Cardiac atrium fibroblast (primary cell): Measurements from ENCODE around the gene PCDHGA10. TPM values are rescaled to one million over a fixed set of nuclear protein-coding genes. Genes with fewer than 3 reads are reported as not detected.

Source experiments
- total RNA-seq: library from RNA; depleted of rRNA; stranded (reverse); fragments of >200 nt; gene quantifications from 2 replicates; pipeline ENCODE4 v1.2.3, GENCODE V29; 2015

Gene PCDHGA10
- 3.4 and 5.0 TPM in 2 replicates for total RNA-seq

GRCh38 chr5:141412854-141413539, at the start of gene PCDHGA10:
TSS of gene PCDHGA10 (plus strand) at chr5:141412987. CDS start at chr5:141413176, 189 bp downstream.

GRCh38 chr5:141363952-141364660, 48.7 kb upstream of the PCDHGA10 start, which contains the start of gene PCDHGA5:
TSS of gene PCDHGA5 (plus strand) at chr5:141364162. CDS start at chr5:141364331, 169 bp downstream.

GRCh38 chr5:141369994-141370848, 42.6 kb upstream of the PCDHGA10 start, which contains the start of gene PCDHGB3:
TSS of gene PCDHGB3 (plus strand) at chr5:141370242. CDS start at chr5:141370395, 153 bp downstream.

GRCh38 chr5:141373673-141374317, 39.0 kb upstream of the PCDHGA10 start, which contains the start of gene PCDHGA6:
TSS of gene PCDHGA6 (plus strand) at chr5:141373891. CDS start at chr5:141374084, 193 bp downstream.

GRCh38 chr5:141382469-141383294, 30.1 kb upstream of the PCDHGA10 start, which contains the start of gene PCDHGA7:
TSS of gene PCDHGA7 (plus strand) at chr5:141382742. CDS start at chr5:141382900, 158 bp downstream.

GRCh38 chr5:141387557-141388311, 25.1 kb upstream of the PCDHGA10 start, which contains the start of gene PCDHGB4:
TSS of gene PCDHGB4 (plus strand) at chr5:141387698. CDS start at chr5:141387885, 187 bp downstream.

GRCh38 chr5:141392429-141393198, 20.2 kb upstream of the PCDHGA10 start, which contains the start of gene PCDHGA8:
TSS of gene PCDHGA8 (plus strand) at chr5:141392633. CDS start at chr5:141392814, 181 bp downstream.

GRCh38 chr5:141397756-141398551, 14.8 kb upstream of the PCDHGA10 start, which contains the start of gene PCDHGB5:
TSS of gene PCDHGB5 (plus strand) at chr5:141397947. CDS start at chr5:141398128, 181 bp downstream.

GRCh38 chr5:141402553-141403243, 10.1 kb upstream of the PCDHGA10 start, which contains the start of gene PCDHGA9:
TSS of gene PCDHGA9 (plus strand) at chr5:141402778. CDS start at chr5:141402953, 175 bp downstream.

GRCh38 chr5:141407790-141408505, 4.8 kb upstream of the PCDHGA10 start, which contains the start of gene PCDHGB6:
TSS of gene PCDHGB6 (plus strand) at chr5:141408021. CDS start at chr5:141408203, 182 bp downstream.

GRCh38 chr5:141417494-141418172, 4.8 kb downstream of the PCDHGA10 start, which contains the start of gene PCDHGB7:
TSS of gene PCDHGB7 (plus strand) at chr5:141417677. CDS start at chr5:141417860, 183 bp downstream.

GRCh38 chr5:141420855-141421488, 8.2 kb downstream of the PCDHGA10 start, which contains the start of gene PCDHGA11:
TSS of gene PCDHGA11 (plus strand) at chr5:141421051. CDS start at chr5:141421228, 177 bp downstream.

GRCh38 chr5:141430332-141431113, 17.7 kb downstream of the PCDHGA10 start, which contains the start of gene PCDHGA12:
TSS of gene PCDHGA12 (plus strand) at chr5:141430507. CDS start at chr5:141430760, 253 bp downstream.

